ENCODE results near the gene STAT1.

DNA sequence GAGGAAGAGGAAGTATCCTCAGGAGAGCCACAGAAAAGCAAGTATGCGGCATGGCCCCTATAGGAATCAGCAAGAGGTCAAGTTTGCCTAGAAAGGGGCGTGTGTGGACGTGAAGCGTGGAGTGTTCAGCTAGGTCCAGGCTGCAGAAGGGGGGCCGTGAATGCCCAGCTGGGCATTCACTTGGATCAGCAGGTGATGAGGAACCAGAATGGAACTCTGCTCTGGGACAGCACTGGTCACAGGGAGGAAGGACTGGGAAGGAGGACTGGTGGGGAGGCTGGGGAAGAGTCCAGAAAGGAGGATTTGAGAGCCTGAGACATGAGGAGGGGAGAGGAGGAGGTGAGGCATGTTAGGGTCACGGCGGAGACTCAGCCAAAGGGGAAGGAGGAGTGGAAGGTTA is 19.8 kb downstream of the STAT1 start:
- TF ChIP-seq YY1 (IDR thresholded peaks at IDR 0.05; ENCODE audit: extremely low read depth, insufficient replicate concordance, low read depth, low read length), result no peak
- no peak for TF ChIP-seq JUND (IDR thresholded peaks at IDR 0.05)
- no peak for TF ChIP-seq POLR2A (IDR thresholded peaks at IDR 0.05; ENCODE audit: borderline replicate concordance, extremely low read depth, insufficient read depth, insufficient read length)
- no peak for TF ChIP-seq POLR2AphosphoS5 (IDR thresholded peaks at IDR 0.05; ENCODE audit: low read depth, low read length)
- no peak for TF ChIP-seq EZH2 (IDR thresholded peaks at IDR 0.05)
- no peak for TF ChIP-seq ZNF274 (IDR thresholded peaks at IDR 0.05; ENCODE audit: low read depth, low read length)
- TF ChIP-seq SRF (IDR thresholded peaks at IDR 0.05; ENCODE audit: low read depth), result no peak
- no peak for TF ChIP-seq FOSL1 (IDR thresholded peaks at IDR 0.05; ENCODE audit: low read depth)

Data from HCT116 (cell line).